ENCODE results near the gene FBXL13. TPM values are rescaled to one million over a fixed set of nuclear protein-coding genes. Genes with fewer than 3 reads are reported as not detected.

The FBXL13 gene
- total RNA-seq, 1 experiment from 2014 or later, result 0.43 TPM

DNA sequence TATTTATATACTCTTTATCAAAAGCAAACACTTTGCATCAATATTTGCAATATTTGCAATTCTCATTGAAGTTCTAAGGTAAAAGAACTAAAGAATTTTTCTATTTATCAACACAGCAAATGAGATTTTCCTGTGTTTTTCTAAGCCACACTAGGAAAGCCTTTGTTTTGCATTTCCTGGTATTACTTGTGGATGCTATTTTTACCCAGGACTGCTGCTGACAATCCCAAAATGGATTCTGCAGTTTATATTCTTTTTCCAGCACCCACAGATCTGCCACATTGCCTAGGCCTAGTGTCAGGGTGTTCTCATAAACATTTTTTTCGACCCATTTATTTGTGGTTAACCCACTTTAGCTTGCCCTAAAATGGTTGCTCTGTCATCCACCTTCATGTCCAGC is 135.9 kb downstream of the FBXL13 start:
- Mint-ChIP-seq H3K4me1 (ENCODE audit: low read depth, unreplicated experiment) (no peaks in the 10 kb centered on the region), H3K27ac (ENCODE audit: unreplicated experiment) (no peak overlapping the region), H3K9me3 (ENCODE audit: unreplicated experiment) (no peaks in the 10 kb centered on the region), H3K27me3 (ENCODE audit: insufficient read depth, unreplicated experiment) (no peaks in the 10 kb centered on the region), H3K36me3 (ENCODE audit: insufficient read depth, unreplicated experiment) (no peaks in the 10 kb centered on the region), H3K4me3 (ENCODE audit: unreplicated experiment) (no peak overlapping the region)
- intact Hi-C loops (cut with micrococcal nuclease; ENCODE audit: unreplicated experiment), result no loop called here
- Histone ChIP-seq H3K36me3 (ENCODE audit: control insufficient read depth, insufficient read depth, low read length) (no peaks in the 10 kb centered on the region), H3K4me3 (ENCODE audit: low read depth, low read length) (no peak overlapping the region), H3K27me3 (replicated peaks; ENCODE audit: control insufficient read depth, insufficient read depth, low read length) (no peaks in the 10 kb centered on the region), H3K4me1 (peaks cover 11% of the 10 kb centered on the region; the same call in 1 of the 2 replicates), H3K9me3 (no peaks in the 10 kb centered on the region)
- no peak for DNase-seq
- BruUV-seq (replicated peaks), result no TSS peak
- ChIA-PET POLR2A (no interaction called here), CTCF (no interaction called here)
- TF ChIP-seq, protein P1, sequence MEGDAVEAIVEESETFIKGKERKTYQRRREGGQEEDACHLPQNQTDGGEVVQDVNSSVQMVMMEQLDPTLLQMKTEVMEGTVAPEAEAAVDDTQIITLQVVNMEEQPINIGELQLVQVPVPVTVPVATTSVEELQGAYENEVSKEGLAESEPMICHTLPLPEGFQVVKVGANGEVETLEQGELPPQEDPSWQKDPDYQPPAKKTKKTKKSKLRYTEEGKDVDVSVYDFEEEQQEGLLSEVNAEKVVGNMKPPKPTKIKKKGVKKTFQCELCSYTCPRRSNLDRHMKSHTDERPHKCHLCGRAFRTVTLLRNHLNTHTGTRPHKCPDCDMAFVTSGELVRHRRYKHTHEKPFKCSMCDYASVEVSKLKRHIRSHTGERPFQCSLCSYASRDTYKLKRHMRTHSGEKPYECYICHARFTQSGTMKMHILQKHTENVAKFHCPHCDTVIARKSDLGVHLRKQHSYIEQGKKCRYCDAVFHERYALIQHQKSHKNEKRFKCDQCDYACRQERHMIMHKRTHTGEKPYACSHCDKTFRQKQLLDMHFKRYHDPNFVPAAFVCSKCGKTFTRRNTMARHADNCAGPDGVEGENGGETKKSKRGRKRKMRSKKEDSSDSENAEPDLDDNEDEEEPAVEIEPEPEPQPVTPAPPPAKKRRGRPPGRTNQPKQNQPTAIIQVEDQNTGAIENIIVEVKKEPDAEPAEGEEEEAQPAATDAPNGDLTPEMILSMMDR (IDR thresholded peaks at IDR 0.05; ENCODE audit: insufficient read depth in 1 of 2, low read depth in 1 of 2, low read length in 1 of 2, severe bottlenecking in 1 of 2, unreplicated experiment in 1 of 2), result no peak

DNA sequence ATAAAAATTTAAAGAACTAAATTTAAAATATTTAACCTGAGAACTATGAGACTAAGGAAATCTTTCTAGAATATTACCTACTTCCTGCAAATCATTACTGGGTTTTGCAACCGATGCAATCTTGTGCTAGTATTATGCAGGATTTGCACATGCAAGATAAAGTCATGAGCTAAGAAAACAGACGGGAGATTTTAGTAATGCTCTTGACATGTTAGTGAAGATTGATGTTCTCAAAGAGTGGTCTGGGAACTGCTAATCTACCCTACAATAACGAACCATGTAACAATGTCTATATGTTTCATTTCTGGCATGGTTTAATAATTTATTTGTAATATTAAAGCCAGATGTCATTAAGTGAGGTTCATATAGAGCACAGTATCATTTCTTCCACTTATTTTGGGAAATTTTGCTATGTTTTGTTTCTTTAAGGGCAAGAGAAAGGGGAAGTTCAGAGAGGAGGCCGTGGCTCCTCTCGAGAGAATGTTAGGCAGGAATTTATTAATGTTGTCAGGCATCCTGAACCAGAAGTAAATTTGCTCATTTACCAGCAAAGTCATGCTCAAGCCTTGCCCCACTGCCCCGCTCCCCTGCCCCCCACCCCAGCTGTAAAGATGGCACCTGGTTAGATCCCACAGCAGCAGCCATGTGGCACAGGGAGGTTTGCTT is 139.0 kb downstream of the FBXL13 start:
- Mint-ChIP-seq H3K4me1 (ENCODE audit: low read depth, unreplicated experiment) (no peaks in the 10 kb centered on the region), H3K27me3 (ENCODE audit: insufficient read depth, unreplicated experiment) (no peaks in the 10 kb centered on the region), H3K36me3 (ENCODE audit: insufficient read depth, unreplicated experiment) (no peaks in the 10 kb centered on the region), H3K4me3 (ENCODE audit: unreplicated experiment) (no peak overlapping the region), H3K9me3 (ENCODE audit: unreplicated experiment) (no peaks in the 10 kb centered on the region), H3K27ac (ENCODE audit: unreplicated experiment) (no peak overlapping the region)
- no peak for DNase-seq
- Histone ChIP-seq H3K36me3 (ENCODE audit: control insufficient read depth, insufficient read depth, low read length) (no peaks in the 10 kb centered on the region), H3K27me3 (replicated peaks; ENCODE audit: control insufficient read depth, insufficient read depth, low read length) (no peaks in the 10 kb centered on the region), H3K4me3 (ENCODE audit: low read depth, low read length) (no peak overlapping the region), H3K9me3 (no peaks in the 10 kb centered on the region), H3K4me1 (no peaks in the 10 kb centered on the region)
- TF ChIP-seq, protein P1 (IDR thresholded peaks at IDR 0.05; ENCODE audit: insufficient read depth in 1 of 2, low read depth in 1 of 2, low read length in 1 of 2, severe bottlenecking in 1 of 2, unreplicated experiment in 1 of 2), result no peak
- intact Hi-C loops (cut with micrococcal nuclease; ENCODE audit: unreplicated experiment), result no loop called here
- POLR2A ChIA-PET, result no interaction called here
- CTCF ChIA-PET, result no interaction called here
- no TSS peak for BruUV-seq (replicated peaks)

DNA sequence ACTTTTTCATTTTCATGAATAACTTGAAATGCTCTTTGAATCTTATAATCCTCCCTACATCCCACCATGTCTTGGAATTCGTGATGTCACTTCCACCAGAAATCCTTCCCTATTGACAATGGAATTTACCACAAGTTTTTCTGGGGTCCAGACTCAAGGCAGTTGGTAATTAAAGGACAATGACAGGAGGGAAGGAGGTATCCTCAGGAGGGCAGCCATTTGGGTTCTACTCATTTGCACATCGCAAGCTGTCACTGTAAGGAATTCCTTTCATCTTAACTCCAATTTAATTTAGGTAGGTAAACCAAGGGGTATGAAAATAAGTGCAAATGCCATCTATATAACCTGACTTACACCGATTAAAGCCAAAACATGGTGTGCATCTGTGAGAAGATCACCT is 139.9 kb downstream of the FBXL13 start:
- no peaks in the 10 kb centered on the region for H3K9me3 Mint-ChIP-seq (ENCODE audit: unreplicated experiment)
- H3K36me3 Mint-ChIP-seq (ENCODE audit: insufficient read depth, unreplicated experiment), result no peaks in the 10 kb centered on the region
- BruUV-seq (replicated peaks), result no TSS peak
- Histone ChIP-seq H3K27me3 (replicated peaks; ENCODE audit: control insufficient read depth, insufficient read depth, low read length) (no peaks in the 10 kb centered on the region), H3K4me1 (no peaks in the 10 kb centered on the region), H3K9me3 (no peaks in the 10 kb centered on the region), H3K36me3 (ENCODE audit: control insufficient read depth, insufficient read depth, low read length) (no peaks in the 10 kb centered on the region), H3K4me3 (ENCODE audit: low read depth, low read length) (no peak overlapping the region)
- no peak overlapping the region for H3K27ac Mint-ChIP-seq (ENCODE audit: unreplicated experiment)
- no peaks in the 10 kb centered on the region for H3K27me3 Mint-ChIP-seq (ENCODE audit: insufficient read depth, unreplicated experiment)
- CTCF ChIA-PET, result no interaction called here
- DNase-seq, result no peak
- no peaks in the 10 kb centered on the region for H3K4me1 Mint-ChIP-seq (ENCODE audit: low read depth, unreplicated experiment)
- POLR2A ChIA-PET, result no interaction called here
- TF ChIP-seq, protein P1 (IDR thresholded peaks at IDR 0.05; ENCODE audit: insufficient read depth in 1 of 2, low read depth in 1 of 2, low read length in 1 of 2, severe bottlenecking in 1 of 2, unreplicated experiment in 1 of 2), result no peak
- no peak overlapping the region for H3K4me3 Mint-ChIP-seq (ENCODE audit: unreplicated experiment)
- intact Hi-C loops (cut with micrococcal nuclease; ENCODE audit: unreplicated experiment), result no loop called here

Data from Caco-2 (cell line).